H9 (cell line): Measurements from ENCODE around the gene GPR35. TPM values are rescaled to one million over a fixed set of nuclear protein-coding genes. Genes with fewer than 3 reads are reported as not detected.

ENCODE experiments used
- DNase-seq: peaks from one replicate; pipeline ENCODE4 v3.0.0-alpha.2; 2017
- H2AFZ ChIP-seq: one replicate; pipeline ENCODE4 v1.6.1; 2013; ENCODE audit warnings: mild to moderate bottlenecking, low read length, control low read depth, moderate library complexity
- H2AK5ac ChIP-seq: 2 replicates; pipeline ENCODE4 v1.6.1; 2013; ENCODE audit warnings: low read length, control low read depth, mixed read lengths; ENCODE audit not compliant: insufficient read length
- H2BK120ac ChIP-seq: one replicate; pipeline ENCODE4 v1.6.1; 2013; ENCODE audit warnings: low read depth, mild to moderate bottlenecking, low read length, control low read depth, inconsistent platforms; ENCODE audit not compliant: poor library complexity, severe bottlenecking
- H2BK12ac ChIP-seq: 2 replicates; pipeline ENCODE4 v1.6.1; 2013; ENCODE audit warnings: low read length, control low read depth, mixed read lengths, low read depth; ENCODE audit not compliant: insufficient read length
- H2BK15ac ChIP-seq: 2 replicates; pipeline ENCODE4 v1.6.1; 2013; ENCODE audit warnings: low read depth, low read length, control low read depth
- H2BK20ac ChIP-seq: one replicate; pipeline ENCODE4 v1.6.1; 2013; ENCODE audit warnings: low read depth, mild to moderate bottlenecking, low read length, control low read depth, inconsistent platforms; ENCODE audit not compliant: poor library complexity, severe bottlenecking
- H2BK5ac ChIP-seq: 2 replicates; pipeline ENCODE4 v1.6.1; 2013; ENCODE audit warnings: low read length, control low read depth, mixed read lengths; ENCODE audit not compliant: insufficient read length
- H3K14ac ChIP-seq: 2 replicates; pipeline ENCODE4 v1.6.1; 2013; ENCODE audit warnings: low read length, control low read depth; ENCODE audit not compliant: insufficient read depth
- H3K18ac ChIP-seq: 2 replicates; pipeline ENCODE4 v1.6.1; 2013; ENCODE audit warnings: low read depth, mild to moderate bottlenecking, mixed read lengths, low read length, control low read depth; ENCODE audit not compliant: insufficient read length
- H3K23ac ChIP-seq: 2 replicates; pipeline ENCODE4 v1.6.1; 2013; ENCODE audit warnings: low read length, control low read depth, mixed read lengths, low read depth; ENCODE audit not compliant: insufficient read length
- H3K23me2 ChIP-seq: 2 replicates; pipeline ENCODE4 v1.6.1; 2013; ENCODE audit warnings: low read depth, mild to moderate bottlenecking, mixed read lengths, low read length, control low read depth; ENCODE audit not compliant: insufficient read length, poor library complexity, severe bottlenecking
- H3K27ac ChIP-seq: 2 replicates; pipeline ENCODE4 v1.5.1; 2013; ENCODE audit warnings: low read length, control low read depth, mixed read lengths, low read depth; ENCODE audit not compliant: insufficient read length
- H3K27me3 ChIP-seq: 2 replicates; pipeline ENCODE4 v1.6.1; 2013; ENCODE audit warnings: low read length, control low read depth, inconsistent platforms; ENCODE audit not compliant: insufficient read depth
- H3K4ac ChIP-seq: 2 replicates; pipeline ENCODE4 v1.6.1; 2013; ENCODE audit warnings: low read depth, mild to moderate bottlenecking, control low read depth, inconsistent platforms, low read length, moderate library complexity
- H3K4me1 ChIP-seq: 2 replicates; pipeline ENCODE4 v1.6.1; 2013; ENCODE audit warnings: low read length, control low read depth, inconsistent platforms; ENCODE audit not compliant: insufficient read depth
- H3K4me2 ChIP-seq: 2 replicates; pipeline ENCODE4 v1.6.1; 2013; ENCODE audit warnings: low read length, control low read depth, mixed read lengths; ENCODE audit not compliant: insufficient read length, insufficient read depth
- H3K56ac ChIP-seq: 2 replicates; pipeline ENCODE4 v1.6.1; 2013; ENCODE audit warnings: low read depth, mild to moderate bottlenecking, mixed read lengths, low read length, control low read depth; ENCODE audit not compliant: insufficient read length
- H3K79me1 ChIP-seq: 2 replicates; pipeline ENCODE4 v1.6.1; 2013; ENCODE audit warnings: low read depth, mild to moderate bottlenecking, moderate library complexity, low read length, control low read depth, inconsistent platforms; ENCODE audit not compliant: insufficient read depth, poor library complexity, severe bottlenecking
- H3K79me2 ChIP-seq: 2 replicates; pipeline ENCODE4 v1.6.1; 2013; ENCODE audit warnings: low read length, control low read depth, inconsistent platforms; ENCODE audit not compliant: insufficient read depth
- H3K9ac ChIP-seq: 2 replicates; pipeline ENCODE4 v1.6.1; 2013; ENCODE audit warnings: low read length, control low read depth, mixed read lengths; ENCODE audit not compliant: insufficient read length; ENCODE audit errors: extremely low read depth
- H3K9me3 ChIP-seq: one replicate; pipeline ENCODE4 v1.6.1; 2013; ENCODE audit warnings: low read depth, low read length, inconsistent platforms; ENCODE audit not compliant: control insufficient read depth
- H3T11ph ChIP-seq: one replicate; pipeline ENCODE4 v1.6.1; 2013; ENCODE audit warnings: mild to moderate bottlenecking, low read length, control low read depth, inconsistent platforms
- H4K20me1 ChIP-seq: one replicate; pipeline ENCODE4 v1.6.1; 2013; ENCODE audit not compliant: control insufficient read depth, insufficient read length, insufficient read depth
- H4K5ac ChIP-seq: 2 replicates; pipeline ENCODE4 v1.6.1; 2013; ENCODE audit warnings: low read depth, mild to moderate bottlenecking, mixed read lengths, low read length, control low read depth; ENCODE audit not compliant: insufficient read length
- H4K8ac ChIP-seq: replicated peaks from 2 replicates; pipeline ENCODE4 v1.6.1; 2013; ENCODE audit warnings: low read length, control low read depth, mixed read lengths, low read depth; ENCODE audit not compliant: insufficient read length
- H4K91ac ChIP-seq: 2 replicates; pipeline ENCODE4 v1.6.1; 2013; ENCODE audit warnings: low read depth, mild to moderate bottlenecking, moderate library complexity, mixed read lengths, low read length, control low read depth; ENCODE audit not compliant: insufficient read length
- H3K27ac Mint-ChIP-seq, 3 experiments: 2 replicates in 2 of 3; 3 replicates in 1 of 3; pipeline ENCODE4 v1.8.0; 2020 to 2021; ENCODE audit warnings: mixed read lengths in 3 of 3, mild to moderate bottlenecking in 1 of 3, moderate library complexity in 1 of 3
- H3K27me3 Mint-ChIP-seq: 2 replicates; pipeline ENCODE4 v1.8.0; 2021; ENCODE audit warnings: low read depth, mild to moderate bottlenecking, moderate library complexity, mixed read lengths
- H3K36me3 Mint-ChIP-seq, 3 experiments: 2 replicates in 2 of 3; 3 replicates in 1 of 3; pipeline ENCODE4 v1.8.0; 2020 to 2021; ENCODE audit warnings: low read depth in 3 of 3, mixed read lengths in 3 of 3; ENCODE audit not compliant: insufficient read depth in 1 of 3
- H3K4me1 Mint-ChIP-seq, 2 experiments: 2 replicates each; pipeline ENCODE4 v1.8.0; 2020; ENCODE audit warnings: mixed read lengths in 2 of 2
- H3K4me3 Mint-ChIP-seq, 2 experiments: 2 replicates in 1 of 2; 3 replicates in 1 of 2; pipeline ENCODE4 v1.8.0; 2020 to 2021; ENCODE audit warnings: mild to moderate bottlenecking in 2 of 2, mixed read lengths in 2 of 2, moderate library complexity in 1 of 2
- H3K9me3 Mint-ChIP-seq, 2 experiments: 2 replicates in 1 of 2; 3 replicates in 1 of 2; pipeline ENCODE4 v1.8.0; 2020; ENCODE audit warnings: mild to moderate bottlenecking in 2 of 2, mixed read lengths in 2 of 2, moderate library complexity in 1 of 2
- CTCF ChIP-seq: fragments of 200-600 bp; sonication (generic); conservative IDR thresholded peaks from 3 replicates; pipeline ENCODE4 v1.8.0; 2021; ENCODE audit warnings: antibody characterized with exemption, mild to moderate bottlenecking
- WGBS: extraction: QIAGEN DNeasy Blood & Tissue Kit; methylation state at CpG from one replicate; pipeline ENCODE4 v1.1.7; 2013; ENCODE audit warnings: missing lambda C conversion rate, low lambda C conversion rate, mixed read lengths; ENCODE audit not compliant: insufficient read length; ENCODE audit errors: extremely low coverage; 5-methylcytosine and 5-hydroxymethylcytosine counted together
- long read RNA-seq: library from polyadenylated mRNA; unstranded; transcript quantifications from one replicate; pipeline ENCODE4 v2.0.0, GENCODE V29; 2020
- total RNA-seq: library from RNA; stranded (reverse); gene quantifications from 2 replicates; pipeline ENCODE4 v1.2.1, GENCODE V29; 2021

GPR35 gene, protein sequence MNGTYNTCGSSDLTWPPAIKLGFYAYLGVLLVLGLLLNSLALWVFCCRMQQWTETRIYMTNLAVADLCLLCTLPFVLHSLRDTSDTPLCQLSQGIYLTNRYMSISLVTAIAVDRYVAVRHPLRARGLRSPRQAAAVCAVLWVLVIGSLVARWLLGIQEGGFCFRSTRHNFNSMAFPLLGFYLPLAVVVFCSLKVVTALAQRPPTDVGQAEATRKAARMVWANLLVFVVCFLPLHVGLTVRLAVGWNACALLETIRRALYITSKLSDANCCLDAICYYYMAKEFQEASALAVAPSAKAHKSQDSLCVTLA
- 0.66 and 1.4 TPM in 2 replicates for total RNA-seq
- long read RNA-seq, result 0 reads

DNA sequence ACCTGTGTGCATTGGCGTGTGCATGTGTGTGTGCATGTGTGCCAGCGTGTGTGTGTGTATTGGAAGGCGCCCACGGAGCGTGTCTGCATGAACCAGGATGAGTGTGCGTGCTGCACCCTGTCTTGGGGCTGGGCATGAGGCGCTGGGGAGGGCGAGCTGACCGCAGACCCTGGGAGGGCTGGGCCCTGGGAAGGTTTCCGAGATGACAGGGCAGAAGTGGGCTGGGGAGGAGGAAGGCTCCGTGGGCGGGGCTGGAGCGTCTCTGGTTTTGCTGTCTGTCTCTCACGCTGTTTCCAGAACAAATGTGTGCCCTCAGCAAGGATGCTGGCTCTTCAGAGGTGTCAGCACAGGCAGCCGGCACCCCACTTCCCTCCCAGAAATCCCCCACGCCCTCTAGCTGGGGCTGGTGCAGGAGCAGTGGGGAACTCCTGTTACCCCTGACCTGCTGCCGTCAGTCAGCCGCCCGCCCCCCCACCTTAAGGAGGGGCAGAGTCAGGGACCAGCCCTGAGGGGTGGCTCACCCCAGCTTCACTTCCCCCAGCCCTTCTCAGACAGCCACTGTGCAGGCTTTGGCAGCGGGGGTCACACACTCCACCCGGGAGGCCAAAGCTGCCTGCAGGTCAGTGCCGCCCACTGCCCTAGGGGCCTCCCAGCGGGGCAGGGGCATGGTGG is at the start of gene GPR35:
TSS of gene GPR35 (plus strand) at position 531 of the 672 bp plus-strand sequence. CDS start 4,473 bp downstream, outside the sequence.
- H4K20me1 ChIP-seq, result no peaks in the 10 kb centered on the region
- H3K56ac ChIP-seq, result no peak within 1 kb of the TSS
- peak; percentile 24 for DNase-seq
- no peak within 1 kb of the TSS for H2BK20ac ChIP-seq
- no peaks in the 10 kb centered on the region for H3K4me1 ChIP-seq
- H2AK5ac ChIP-seq, result no peak within 1 kb of the TSS
- TF ChIP-seq CTCF, result no peak
- H3K9me3 ChIP-seq, result no peaks in the 10 kb centered on the region
- no peak within 1 kb of the TSS for H3K27ac ChIP-seq
- Mint-ChIP-seq H3K27me3 (no peaks in the 10 kb centered on the region), H3K4me1 (peaks cover 0 to 16% of the 10 kb centered on the region in 2 experiments; a peak in 2 of 4 replicates), H3K9me3 (no peaks in the 10 kb centered on the region), H3K27ac (no peak within 1 kb of the TSS; a peak in 1 of 7 replicates), H3K36me3 (no peaks in the 10 kb centered on the region), H3K4me3 (no peak within 1 kb of the TSS)
- no peak within 1 kb of the TSS for H2BK12ac ChIP-seq
- no peak within 1 kb of the TSS for H4K5ac ChIP-seq
- H3K14ac ChIP-seq, result no peak within 1 kb of the TSS
- no peak within 1 kb of the TSS for H2BK15ac ChIP-seq
- H3K27me3 ChIP-seq, result no peaks in the 10 kb centered on the region
- H3T11ph ChIP-seq, result no peak within 1 kb of the TSS
- H3K23me2 ChIP-seq, result no peaks in the 10 kb centered on the region
- H3K4ac ChIP-seq, result no peak within 1 kb of the TSS
- H2BK120ac ChIP-seq, result no peak within 1 kb of the TSS
- no CpG with 5 or more reads among the region's 23 CpGs for WGBS
- no peak within 1 kb of the TSS for H2BK5ac ChIP-seq
- no peak within 1 kb of the TSS for H3K23ac ChIP-seq
- H2AFZ ChIP-seq, result no peak within 1 kb of the TSS
- no peak within 1 kb of the TSS for H3K4me2 ChIP-seq
- H3K79me2 ChIP-seq, result no peaks in the 10 kb centered on the region
- H3K18ac ChIP-seq, result no peak within 1 kb of the TSS
- no peak within 1 kb of the TSS for H4K91ac ChIP-seq
- H3K79me1 ChIP-seq, result no peaks in the 10 kb centered on the region
- H3K9ac ChIP-seq, result no peak within 1 kb of the TSS
- H4K8ac ChIP-seq, result no peak within 1 kb of the TSS
